GM19324 (cell line): ENCODE measurements around the gene LTF.
"Not testable (repeated sequence)": the region's sequence is repeated elsewhere in the genome, so short reads cannot be mapped to it uniquely, and the experiment has no call there.

ENCODE experiments used
- ATAC-seq: cut with Tn5 transposase; IDR thresholded peaks from one replicate; pipeline ENCODE4 v1.9.1; 2021; ENCODE audit warnings: mild to moderate bottlenecking, moderate library complexity; ENCODE audit not compliant: unreplicated experiment, low FRiP score

Gene LTF

GRCh38 chr3:46464326-46465195, at the start of gene LTF:
Gene LTF, minus strand, starts transcription at chr3:46464905. Its CDS starts 38 bp downstream, at chr3:46464867.
- no peak for ATAC-seq

GRCh38 chr3:46512191-46512749, 47.6 kb upstream of the LTF start:
- ATAC-seq: no peak

GRCh38 chr3:46509661-46510187, 45.0 kb upstream of the LTF start:
- ATAC-seq: no peak

DNA sequence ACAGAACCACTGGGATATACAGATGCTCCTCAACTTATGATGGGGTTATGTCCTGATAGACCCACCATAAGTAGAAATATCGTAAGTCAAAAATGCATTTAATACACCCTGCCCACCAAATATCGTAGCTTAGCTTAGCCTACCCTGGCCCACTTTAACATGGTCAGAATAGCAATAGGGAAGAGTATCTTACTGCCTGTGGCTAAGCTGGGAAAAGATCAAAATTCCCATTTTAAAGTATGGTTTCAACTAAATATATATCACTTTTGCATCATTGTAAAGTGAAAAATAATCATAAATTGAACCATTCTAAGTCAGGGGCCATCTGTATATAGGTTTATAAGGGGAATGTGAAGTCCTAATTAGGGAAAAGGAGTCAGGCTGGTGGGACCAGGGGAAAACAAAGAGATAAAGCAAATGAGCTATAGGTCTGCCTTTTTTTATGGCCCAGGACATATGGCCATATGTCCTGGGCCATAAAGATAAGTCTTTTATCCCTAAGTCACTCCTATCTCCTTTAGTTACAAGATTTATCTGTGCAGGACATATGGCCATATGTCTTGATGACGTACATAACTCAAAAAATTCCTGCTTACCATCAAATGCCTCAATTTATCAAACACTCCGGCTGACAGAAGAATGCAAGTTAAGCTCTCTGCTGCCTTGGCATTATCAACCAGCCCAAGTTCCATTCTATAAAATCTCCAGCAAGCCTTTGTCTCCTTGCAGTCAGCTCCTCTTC, 44.3 kb upstream of the LTF start:
- no peak for ATAC-seq

DNA sequence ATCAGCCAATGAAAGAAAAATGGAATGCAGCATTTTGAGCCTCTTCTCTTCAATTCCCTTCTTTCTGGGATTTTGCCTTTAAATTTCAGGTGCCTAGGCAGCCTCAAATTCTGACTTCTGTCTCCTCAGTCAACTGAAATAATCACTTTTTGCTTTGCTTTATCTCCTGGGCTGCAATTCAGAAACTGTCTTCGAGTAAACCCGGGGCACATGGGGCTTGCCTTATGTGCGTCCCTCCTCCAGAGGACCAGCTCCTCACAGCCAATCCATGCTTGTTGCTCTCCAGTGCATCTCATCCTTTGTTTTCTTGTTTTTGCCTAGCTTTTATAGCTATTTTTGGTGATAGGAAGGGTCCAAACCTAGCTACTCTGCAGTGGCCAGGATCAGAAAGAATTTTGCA, 41.8 kb upstream of the LTF start:
- no peak for ATAC-seq

GRCh38 chr3:46505953-46506352, 41.2 kb upstream of the LTF start:
- no peak for ATAC-seq

DNA sequence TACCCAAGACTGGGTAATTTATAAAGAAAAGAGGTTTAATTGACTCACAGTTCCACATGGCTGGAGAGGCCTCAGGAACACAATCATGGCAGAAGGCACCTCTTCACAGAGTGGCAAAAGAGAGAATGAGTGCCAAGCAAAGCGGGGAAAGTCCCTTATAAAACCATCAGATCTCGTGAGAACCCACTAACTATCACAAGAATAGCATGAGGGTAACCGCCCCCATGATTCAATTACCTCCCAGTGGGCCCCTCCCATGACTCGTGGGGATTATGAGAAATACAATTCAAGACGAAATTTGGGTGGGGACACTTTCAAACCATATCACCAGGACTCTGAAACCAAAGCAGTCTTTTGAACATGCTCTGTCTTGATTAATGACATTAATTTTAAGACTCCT, 40.1 kb upstream of the LTF start:
- ATAC-seq: no peak

DNA sequence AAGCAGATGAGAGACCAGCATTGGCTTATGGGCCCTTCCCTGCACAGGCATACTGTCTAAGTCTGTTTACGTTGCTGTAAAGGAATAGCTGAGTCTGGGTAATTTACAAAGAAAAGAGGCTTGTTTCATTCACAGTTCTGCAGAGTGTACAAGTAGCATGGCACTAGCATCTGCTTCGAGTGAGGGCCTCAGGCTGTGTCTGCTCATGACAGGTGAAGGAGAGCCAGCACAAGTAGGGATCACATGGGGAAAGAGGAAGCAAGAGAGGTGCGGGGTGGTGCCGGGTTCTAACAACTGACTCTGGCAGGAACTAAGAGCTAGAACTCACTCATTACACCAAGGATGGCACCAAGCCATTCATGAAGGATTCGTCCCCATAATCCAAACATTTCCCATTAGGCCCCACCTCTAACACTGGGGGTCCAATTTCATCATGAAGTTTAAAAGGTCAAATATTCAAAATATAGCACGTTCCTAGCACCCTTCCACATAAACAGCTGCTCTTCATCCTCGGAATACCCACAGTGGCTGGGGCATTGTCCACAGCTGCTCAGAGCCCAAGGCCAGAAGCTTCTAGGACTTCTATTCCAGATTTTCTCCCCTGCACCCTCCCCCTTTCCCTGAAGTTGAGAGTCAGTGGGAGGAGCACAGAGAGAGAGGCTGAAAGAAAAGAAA, 38.6 kb upstream of the LTF start:
- ATAC-seq: no peak

GRCh38 chr3:46501702-46502101, 37.0 kb upstream of the LTF start:
- ATAC-seq: no peak

DNA sequence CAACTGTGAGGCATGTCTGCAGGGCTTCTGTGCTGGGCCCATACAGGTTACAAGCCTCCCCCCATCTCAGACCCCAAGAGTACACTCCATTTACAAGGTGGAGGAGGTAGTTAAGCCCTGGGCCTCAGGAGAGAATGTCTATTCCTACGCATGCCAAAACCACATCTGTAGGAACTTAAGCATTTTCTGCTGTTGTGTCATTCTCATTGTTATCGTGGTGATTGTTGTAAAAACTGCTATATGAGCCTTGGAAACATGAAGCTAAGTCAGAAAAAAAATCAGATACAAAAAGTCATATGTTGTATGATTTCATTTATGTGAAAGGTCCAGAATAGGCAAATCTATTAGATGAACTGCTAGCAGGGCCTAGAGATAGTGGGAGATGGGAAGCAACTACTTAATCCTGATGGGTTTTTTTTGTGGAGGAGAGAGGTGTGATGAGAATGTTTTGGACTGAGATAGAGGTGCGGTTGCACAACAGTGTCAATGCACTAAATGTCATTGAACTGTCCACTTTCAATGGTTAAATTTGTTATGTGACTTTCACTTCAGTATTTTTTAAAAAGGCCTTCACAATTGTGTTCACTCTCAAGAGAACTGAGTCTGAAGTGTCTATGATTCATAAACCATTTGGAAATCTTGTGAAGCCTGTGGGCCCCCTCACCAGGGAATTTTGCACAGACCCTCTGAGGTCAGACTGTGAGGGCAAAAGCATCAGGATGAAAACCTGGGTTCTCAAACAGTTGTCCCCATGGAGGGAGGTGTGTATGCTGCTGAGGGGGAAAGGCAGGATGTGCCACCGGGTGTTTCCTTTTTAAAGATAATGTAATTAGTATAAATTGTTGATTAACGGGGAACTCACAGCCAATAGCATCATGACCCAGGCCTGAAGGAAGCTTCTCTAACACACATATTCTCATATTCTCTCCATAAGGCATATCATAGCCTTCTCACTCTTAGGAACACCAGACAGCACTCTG, 36.2 kb upstream of the LTF start:
- ATAC-seq: no peak

GRCh38 chr3:46498916-46499519, 34.3 kb upstream of the LTF start:
- no peak for ATAC-seq

- ATAC-seq: no peak
These were observed 33.0 kb upstream of the LTF start, which contains the start of gene RTP3 for GRCh38 chr3:46497556-46498265. Gene RTP3, plus strand, starts transcription at chr3:46497976. Its CDS starts 87 bp downstream, at chr3:46498063.

DNA sequence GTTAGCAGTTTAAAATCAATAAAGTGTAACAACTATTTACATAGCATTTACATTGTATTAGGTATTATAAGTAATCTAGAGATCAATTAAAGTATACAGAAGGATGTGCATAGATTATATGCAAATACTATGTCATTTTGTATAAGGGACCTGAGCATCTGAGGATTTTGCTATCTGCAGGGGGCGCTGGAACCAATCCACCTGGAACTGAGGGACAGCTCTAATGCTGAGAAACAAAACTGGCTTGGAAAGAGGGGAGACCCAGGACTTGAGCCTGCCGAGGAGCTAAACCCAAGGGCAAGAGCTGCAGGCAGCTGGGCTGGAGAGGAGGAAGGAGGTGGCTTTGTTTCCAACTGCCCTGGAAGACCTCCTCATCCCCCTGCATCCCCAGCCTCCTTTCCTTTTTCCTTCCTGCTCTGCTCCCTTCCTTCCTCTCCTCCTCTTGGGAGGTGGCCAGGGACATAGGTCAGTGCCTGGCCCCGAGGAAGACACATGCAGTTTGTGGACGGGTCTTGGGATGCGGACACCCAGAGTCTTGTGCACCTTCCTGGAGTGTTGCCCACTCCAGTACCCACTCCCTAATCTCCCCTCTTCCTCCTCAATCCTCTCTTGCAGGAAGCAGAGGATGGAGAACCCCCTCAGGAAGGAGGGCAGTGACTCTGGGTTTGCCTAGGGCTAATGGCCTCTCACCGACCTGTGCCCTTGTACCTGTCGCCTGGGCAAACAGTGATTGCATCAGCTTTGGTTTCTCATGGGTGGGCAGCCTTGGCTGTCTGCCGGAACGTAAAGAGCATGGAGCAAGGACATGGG, 32.2 kb upstream of the LTF start:
- no peak for ATAC-seq

DNA sequence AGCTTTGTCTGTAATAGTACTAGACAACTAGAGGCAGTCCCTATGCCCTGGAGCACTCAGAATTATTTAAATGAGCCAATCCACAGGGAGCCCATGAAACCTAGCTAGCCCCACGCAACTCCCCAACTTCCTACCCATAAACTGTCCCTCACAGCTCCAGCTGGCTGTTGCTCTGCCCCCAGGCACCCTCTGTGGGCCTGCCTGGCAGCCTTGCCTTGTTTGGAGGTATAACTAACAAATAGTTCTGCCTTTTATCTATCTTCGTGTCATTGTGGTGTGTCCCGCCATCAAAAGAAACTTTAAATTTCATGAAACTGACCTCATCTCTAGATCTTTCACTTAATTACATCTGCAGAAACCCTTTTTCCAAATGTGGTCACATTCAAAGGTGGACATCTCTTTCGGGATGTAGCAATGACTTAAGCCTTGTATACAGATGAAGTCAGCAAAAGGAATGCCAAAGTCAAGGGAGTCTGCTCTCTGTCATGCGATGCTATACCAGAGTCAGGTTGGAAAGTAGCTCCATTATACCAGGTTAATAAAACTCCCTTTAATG, 31.3 kb upstream of the LTF start:
- ATAC-seq: no peak

GRCh38 chr3:46494491-46494890, 29.8 kb upstream of the LTF start:
- not testable (repeated sequence) for ATAC-seq

DNA sequence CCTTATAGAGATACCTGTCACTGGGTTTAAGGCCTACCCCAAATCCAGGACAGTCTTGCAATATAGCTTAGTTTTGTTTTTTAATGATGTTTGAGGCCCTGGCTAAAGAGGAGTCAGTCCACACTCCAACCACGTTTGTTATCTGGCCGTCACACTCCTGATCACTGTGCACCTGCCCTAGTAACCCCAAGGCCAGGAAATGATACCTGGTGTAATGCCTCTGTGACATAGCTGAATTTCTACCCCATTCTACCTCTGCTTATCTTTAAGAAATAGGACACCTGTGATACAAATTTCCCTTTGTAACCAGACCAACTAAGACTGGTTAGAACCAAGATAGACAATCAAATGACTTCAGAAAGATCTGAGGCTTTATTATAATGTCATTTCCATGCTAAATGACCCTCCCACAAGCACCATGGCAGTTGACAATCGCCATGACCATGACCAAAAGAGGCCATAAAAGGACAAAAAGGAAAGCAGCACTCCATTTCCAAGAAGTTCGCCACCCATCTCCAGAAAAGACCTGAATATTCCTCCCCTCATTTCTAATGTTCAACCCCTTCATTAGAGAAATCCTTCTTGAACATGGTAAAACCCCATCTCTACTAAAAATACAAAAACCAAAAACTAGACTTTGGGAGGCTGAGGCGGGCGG, 28.3 kb upstream of the LTF start:
- no peak for ATAC-seq
